HG03066 (cell line): ENCODE measurements around the gene ZP2.
"Not testable (repeated sequence)": the region's sequence is repeated elsewhere in the genome, so short reads cannot be mapped to it uniquely, and the experiment has no call there.

ENCODE experiments used
- ATAC-seq: cut with Tn5 transposase; IDR thresholded peaks from one replicate; pipeline ENCODE4 v1.9.1; 2021; ENCODE audit warnings: low read depth; ENCODE audit not compliant: unreplicated experiment

The ZP2 gene

DNA sequence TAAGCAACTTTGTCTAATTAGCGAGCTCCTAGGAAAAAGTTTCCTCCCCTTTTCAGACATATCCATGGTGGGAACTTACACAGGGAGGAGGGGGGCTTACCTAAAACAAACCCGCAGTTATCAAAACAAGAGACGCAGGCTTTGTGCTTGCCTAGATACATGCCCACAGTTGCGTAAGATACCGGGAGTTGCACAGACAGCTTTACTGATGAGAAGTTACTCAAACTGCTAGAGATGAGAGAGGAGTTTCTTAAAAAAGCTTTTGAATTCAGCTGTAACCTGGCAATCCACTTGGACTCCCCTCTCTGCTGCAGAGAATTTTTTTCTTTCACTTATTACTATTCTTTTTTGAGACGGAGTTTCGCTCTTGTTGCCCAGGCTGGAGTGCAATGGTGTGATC, 6.8 kb upstream of the ZP2 start:
- ATAC-seq = no peak

DNA sequence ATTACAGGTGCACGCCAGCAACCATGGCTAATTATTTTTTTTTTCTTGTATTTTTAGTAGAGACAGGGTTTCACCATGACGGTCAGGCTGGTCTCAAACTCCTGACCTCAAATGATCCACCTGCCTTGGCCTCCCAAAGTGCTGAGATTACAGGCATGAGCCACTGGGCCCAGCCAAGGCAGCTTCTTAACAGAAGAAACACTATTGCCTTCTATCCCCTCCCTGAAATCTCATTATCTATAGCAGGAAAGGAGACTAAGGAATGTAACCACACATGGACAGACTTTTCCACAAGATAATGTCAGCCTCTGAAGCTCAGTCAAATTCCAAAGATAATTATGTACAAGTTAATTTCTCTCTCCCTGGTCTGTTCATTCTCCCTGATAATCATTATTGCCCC, 5.7 kb upstream of the ZP2 start:
- no peak for ATAC-seq

DNA sequence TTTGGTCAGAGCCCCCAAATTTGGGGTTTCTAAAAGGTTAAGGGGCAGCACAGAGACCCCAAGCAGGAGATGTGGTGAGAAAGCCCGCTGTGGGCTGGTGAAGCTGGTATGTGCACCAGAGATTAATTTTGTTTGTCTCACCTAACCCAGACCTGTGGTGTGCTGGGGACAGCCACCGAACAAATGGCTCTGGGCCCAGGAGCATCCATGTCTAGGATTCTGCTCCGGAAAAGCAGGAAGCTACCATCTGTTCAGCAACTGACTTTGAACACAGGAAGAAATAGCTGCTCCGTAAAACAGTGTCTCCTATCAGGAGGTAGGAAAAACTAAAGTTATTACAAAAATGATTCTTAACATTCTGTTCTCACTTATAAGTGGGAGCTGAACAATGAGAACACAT, 2.7 kb upstream of the ZP2 start:
- no peak for ATAC-seq

DNA sequence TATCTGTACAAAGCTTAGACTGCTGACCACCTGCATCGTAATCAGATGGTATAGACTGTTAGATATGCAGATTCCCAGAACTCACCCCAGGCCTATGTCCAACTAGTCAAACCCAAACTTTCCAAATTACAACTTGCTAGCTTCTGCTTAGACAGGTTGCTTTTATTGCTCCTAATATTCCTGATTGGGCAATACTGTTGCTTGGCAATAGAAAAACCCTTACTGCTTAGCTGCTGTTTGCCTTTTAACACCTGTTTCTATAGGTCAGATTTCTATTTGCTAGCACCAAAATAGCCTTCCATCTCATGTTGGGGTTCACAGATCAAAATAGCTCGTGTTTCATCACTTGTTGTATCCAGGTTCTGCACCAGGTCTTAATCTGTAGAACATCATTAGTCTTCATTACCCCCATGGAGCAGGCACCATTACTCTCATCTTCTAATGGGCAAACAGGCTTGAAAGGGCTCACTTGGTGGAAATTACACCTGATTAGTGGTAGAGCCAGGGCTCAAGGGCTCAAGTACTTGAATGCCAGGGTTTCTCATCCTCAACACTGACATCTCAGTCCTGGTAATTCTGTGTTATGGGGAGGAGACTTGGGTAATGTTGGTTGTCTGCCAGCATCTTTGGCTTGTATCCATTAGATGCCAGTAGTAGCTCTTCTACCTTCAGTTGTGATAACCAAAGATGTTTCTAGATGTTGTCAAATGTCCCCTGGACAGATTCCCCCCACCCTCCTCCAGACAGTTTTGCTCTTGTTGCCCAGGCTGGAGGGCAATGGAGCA, 2.7 kb downstream of the ZP2 start:
- ATAC-seq = no peak

DNA sequence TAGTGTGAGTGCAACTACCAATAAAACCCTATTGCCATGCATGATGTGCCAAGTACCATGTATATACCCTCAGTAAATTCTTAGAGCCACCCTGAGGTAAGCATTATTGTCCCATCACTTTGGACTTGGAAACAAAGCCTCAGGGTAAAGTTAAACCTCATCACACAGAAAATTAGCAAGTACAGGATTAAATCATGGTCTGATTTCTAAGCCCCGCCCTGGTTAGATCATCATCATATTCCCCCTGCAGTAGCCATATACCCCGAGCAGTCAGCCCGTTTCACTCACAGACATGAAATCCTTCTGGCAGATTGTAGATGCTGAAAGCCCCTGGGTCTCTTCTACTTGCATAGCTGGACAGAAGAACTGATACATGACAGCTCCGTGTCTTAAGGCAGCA, 4.8 kb downstream of the ZP2 start:
- no peak for ATAC-seq

DNA sequence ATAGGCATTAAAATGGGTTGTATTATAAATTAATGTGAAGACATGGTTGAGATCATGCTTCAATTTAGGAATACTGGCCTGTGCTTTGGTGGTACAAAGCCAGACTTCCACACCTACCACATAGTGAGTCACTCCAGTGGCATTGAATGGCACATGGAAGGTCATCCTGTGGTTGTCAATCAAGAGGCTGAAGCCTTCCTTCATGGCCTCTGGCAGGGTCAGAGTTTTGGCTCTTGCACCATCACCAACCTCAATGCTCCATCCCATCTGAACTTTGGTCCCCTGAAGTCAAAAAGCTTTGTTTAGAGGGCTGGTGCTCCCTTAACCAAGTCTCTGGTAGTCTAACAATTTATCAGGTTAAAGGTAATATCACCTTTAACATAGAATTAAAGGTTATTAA, 6.1 kb downstream of the ZP2 start:
- ATAC-seq = no peak

DNA sequence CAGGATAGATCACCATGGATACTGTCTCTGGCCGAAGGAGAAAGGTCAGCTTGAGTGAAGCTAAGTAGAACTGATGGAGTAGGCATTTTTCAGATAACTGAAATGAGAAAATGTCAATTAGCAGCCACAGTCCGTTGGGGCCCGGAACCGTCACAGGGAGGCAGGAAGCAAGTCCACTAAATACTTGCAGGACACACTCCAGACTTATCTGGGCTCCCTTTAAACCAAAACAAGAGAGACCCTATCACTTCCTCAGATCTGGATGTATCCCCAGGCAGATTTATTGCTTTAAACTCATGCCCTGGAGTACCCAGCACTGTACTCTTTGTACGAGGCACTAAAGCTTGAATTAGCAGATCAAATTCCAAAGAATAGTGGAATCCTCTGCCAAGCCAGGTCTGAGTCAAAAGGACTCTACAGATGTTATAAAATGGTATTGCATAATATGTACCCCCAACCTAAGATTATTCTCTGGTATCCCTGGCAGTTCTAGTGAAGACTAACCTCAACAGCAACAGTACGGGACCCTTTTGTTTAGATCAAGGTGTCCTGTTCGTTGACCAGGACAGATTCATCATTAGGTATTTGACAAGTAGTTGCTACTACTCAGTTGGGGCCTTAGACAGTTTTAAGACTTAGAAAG, 8.1 kb downstream of the ZP2 start:
- no peak for ATAC-seq

DNA sequence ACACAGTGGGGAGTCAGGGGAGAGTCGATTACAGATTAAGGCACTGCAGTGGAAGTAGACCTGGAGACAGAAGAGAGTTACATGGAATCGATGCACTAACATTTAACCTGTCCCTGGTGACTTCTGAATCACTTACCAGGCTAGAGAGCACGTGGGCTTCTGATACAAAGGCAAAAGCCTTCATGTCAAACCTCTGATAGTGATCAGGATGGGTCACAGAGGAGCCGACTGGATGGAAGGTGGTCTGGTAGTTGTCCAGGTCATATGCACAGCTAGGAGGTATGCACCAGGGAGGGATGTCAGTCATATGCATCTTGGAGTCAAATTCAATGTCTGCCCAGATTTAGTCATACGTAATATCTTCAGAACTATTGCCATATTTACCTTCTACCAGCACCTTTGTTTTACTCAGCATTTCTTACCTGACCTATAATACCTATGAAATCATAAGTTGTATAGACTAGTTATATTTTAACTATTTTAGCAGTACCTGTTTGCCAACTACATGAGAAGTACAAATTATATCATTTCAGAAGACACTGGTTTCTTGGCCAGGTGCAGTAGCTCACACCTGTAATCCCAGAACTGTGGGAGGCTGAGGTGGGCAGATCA, 11.7 kb downstream of the ZP2 start:
- no peak for ATAC-seq

DNA sequence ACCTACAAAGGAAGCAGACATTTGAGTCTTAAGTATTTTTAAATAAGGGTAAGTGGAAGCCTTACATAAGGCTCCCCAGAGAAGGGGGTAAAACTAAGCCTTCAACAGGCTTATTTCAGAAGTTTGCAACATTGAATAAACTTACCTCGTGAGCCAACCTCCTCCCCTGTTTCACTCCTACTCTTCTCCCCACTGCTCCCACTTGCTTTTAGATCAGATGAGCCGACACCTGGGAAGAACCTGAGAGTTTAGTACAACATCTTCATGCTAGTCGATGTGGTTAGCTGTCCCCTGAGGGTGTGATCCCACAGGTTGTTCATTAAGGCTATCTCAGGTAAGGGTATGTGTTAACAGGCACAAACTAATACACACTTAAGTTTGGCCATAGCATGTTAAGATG, 13.8 kb downstream of the ZP2 start:
- ATAC-seq = no peak

DNA sequence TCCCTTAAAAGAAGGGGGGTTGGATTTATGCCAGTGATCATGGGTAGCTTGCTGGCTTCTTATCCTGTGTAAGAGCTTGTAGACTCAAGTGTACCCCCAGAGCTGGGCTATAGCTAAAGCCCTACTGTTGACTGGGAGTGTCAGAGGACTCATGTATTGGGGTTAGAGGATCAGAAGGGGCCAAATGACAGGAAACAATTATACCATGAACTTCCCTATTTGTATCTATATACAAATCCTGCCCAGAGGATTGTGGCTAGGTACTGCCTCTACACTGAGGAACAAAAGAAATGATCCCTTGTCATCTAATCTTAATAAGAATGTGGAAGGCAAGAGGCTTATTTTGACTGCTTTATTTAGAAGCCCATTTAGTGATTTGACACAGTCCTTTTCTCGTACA, 14.3 kb downstream of the ZP2 start:
- no peak for ATAC-seq

DNA sequence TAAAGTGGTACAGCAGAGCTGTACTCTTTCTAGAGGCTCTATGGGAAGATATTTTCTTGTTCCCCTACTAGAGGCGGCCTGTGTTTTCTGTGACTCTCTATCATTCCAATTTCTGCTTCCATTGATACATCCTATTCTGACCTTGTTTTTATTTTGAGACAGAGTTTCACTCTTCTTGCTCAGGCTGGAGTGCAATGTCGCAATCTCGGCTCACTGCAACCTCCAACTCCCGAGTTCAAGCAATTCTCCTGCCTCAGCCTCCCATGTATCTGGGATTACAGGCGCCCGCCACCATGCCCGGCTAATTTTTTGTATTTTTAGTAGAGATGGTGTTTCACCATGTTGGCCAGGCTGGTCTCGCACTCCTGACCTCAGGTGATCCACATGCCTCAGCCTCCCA, 16.0 kb downstream of the ZP2 start:
- not testable (repeated sequence) for ATAC-seq

DNA sequence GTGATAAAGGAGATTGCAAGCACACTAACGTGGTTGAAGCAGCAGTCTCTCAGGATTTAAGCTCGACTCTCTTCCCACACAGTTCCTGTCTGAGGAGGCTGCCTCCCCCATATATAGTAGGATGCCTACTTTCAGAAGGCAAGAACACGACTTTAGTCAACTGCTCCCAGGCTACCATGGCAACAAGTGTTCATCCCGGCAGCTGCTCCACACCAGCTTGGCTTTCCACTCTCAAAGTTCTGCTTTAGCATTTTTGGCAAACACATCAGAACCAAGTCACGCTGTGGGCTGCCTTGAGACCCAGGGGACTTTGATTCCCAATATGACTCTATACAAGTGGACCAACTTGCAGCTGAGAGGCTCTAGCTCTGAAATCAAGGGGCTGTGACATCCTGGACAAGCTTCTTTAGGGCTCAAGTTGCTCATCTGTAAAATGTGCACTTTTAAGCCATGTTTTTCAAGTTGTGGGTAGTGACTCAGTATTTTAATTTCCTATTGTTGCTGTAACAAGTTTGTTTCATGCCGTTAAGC, 16.5 kb downstream of the ZP2 start:
- no peak for ATAC-seq

DNA sequence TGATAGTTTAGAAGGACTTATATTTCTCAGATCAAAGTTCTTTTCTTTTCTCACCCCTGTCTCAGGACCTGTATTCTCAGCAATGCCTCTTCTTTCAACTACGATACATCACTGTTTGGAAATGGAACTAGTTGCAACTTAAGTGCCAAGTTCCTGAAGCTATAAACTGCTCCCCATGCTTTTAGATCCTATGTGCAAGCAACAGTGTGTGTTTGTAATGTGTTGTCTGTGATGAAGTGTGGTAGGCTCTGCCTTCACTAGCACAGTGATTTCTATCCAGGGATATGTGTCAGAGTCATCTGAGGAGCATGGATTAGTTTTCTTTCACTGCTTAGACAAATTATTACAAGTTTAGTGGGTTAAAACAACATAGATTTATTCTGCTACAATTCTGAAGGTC, 18.4 kb downstream of the ZP2 start:
- ATAC-seq = no peak

DNA sequence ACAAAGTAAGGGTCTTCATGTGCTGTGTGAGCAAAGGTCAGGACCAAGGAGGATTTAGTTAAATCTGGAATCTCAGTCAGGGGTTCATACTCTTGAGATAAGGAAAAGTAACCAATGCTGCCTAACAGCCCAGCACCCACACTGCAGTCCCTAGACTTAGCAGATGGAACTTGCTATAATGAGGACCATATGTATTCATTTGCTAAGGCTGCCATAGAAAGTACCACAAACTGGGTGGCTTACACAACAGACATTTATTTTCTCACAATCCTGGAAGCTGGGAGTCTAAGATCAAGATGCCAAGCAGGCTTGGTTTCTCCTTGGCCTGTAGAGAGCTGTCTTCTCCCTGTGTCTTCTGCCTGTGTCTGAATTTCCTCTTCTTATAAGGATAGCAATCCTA, 20.8 kb downstream of the ZP2 start:
- no peak for ATAC-seq

DNA sequence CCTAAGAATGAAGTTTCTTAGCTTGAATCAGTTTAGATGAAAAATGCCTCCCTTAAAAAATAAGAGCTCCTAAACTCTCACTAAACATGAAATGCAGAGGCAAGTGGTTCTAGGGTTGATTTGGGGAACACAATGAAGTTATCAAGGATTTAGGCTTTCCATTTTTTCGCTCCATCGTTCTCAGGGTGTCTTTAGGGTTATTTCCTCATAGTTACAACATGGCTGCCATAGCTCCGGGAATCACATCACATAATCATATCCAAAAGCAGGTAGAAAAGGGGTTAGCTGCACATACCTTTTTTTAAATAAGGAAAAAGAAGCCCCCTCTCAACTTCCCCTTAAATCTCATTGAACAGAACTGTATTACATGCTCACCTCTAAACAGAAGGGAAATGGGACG, 21.4 kb downstream of the ZP2 start:
- no peak for ATAC-seq

DNA sequence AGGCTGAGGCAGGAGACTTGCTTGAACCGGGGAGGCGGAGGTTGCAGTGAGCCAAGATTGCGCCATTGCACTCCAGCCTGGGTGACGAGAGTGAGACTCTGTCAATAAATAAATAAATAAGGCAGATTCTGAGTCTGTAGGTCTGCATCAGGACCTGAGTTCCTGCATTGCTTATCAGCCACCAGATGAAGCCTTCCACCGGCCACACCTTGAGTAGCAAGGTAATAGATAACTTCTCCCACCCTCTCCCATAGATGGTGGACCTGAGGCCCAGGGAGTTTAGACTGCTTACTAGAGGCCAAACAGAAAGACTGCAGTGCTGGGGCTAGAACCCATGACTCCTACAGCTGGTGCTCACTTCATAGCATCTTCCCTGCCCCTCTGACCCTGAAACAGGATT, 22.1 kb downstream of the ZP2 start:
- ATAC-seq = no peak

DNA sequence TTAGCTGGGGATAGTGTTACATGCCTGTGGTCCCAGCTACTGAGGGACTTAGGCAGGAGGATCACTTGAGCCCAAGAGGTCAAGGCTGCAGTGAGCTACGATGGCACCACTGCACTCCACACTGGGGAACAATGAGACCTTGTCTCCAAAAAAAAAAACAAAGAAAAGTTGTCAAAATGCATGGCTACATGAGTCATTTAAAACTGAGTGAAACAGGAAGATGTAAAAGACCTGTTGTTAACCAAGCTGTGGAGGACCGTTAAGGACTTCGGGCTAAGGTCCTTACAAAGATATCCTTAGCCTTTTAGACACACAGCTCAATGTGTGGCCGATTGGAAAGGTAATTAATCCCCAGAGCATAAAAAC, 25.1 kb downstream of the ZP2 start:
- no peak for ATAC-seq

DNA sequence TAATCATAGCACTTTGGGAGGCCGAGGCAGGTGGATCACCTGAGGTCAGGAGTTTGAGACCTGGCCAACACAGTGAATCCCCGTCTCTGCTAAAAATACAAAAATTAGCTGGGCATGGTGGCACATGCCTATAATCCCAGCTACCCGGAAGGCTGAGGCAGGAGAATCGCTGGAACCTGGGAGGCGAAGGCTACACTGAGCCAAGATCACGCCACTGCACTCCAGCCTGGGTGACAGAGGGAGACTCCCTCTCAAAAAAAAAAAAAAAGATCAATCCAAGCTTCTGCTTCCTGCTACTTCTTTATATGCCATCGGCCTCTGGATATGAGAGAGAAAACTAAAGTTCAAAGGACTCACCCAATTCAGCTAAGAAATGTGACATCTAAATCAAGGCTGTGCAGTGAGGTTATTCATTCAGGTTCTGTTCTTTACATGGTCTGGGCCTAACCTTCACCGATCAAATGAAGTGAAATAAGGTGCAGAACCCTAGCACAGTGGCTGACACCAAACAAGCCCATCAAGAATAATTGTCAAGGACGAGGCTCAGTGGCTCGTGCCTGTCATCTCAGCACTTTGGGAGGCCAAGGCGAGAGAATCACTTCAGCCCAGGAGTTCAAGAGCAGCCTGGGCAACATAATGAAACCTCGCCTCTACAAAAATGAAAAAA, 25.6 kb downstream of the ZP2 start:
- ATAC-seq = no peak

DNA sequence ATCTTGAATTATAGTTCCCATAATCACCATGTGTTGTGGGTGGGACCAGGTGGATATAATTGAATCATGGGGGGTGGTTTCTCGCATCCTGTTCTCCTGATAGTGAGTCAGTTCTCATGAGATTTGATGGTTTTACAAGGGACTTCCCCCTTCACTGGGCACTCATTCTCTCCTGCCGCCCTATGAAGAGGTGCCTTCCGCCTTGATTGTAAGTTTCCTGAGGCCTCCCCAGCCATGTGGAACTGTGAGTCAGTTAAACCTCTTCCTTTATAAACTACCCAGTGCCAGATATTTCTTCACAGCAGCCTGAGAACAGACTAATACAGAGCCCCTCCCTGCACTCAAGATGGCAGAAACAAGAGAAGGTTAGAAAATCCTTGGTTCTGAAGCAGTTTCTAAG, 26.5 kb downstream of the ZP2 start:
- no peak for ATAC-seq

DNA sequence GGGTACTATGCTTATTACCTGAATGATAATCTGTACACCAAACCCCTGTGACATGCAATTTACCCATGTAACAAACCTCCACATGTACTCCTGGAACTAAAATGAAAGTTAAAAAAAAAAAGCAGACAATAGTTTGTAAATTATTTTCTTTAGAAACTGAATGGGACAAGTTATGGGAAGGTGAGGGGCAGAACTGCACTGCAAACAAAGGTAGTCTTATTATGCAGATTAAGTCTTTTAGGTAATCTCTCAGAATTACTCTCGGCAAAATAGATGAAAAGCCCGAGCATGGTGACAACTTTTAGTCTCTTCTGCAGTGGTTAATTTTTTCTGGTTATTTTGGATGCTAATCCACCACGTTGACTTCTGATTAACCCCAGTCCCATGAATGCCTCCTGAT, 27.4 kb downstream of the ZP2 start:
- no peak for ATAC-seq

DNA sequence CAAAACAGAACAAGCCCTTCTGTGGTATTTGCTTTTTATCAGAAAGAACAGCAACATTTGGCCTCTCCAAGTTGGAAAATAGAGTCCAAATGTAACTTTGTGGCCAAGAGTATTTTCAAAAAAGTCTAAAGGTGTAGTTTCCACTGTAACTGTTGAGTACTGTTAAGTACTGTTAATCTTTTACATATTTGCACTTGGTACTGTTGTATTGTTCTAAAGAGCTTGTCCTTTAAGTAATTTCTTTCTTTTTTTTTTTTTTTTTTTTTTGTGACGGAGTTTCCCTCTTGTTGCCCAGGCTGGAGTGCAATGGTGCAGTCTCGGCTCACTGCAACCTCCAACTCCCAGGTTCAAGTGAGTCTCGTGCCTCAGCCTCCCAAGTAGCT, 31.4 kb downstream of the ZP2 start:
- no peak for ATAC-seq
